Fibroblast of lung (primary cell): ENCODE measurements around the gene CHST9.

ENCODE experiments used
- EZH2 ChIP-seq: IDR thresholded peaks from 2 replicates; pipeline ENCODE4 v1.5.1; 2012; ENCODE audit warnings: low read length, control low read depth, mild to moderate bottlenecking; ENCODE audit errors: missing control alignments
- TF ChIP-seq, protein P1 (sequence below), 2 donors: IDR thresholded peaks in 1 of 2; conservative IDR thresholded peaks in 1 of 2; 1 replicate in 1 of 2; 2 replicates in 1 of 2; pipeline ENCODE4 v1.5.1; 2011 to 2012; ENCODE audit warnings: low read length in 2 of 2, control low read depth in 1 of 2, inconsistent platforms in 1 of 2, low read depth in 1 of 2, mild to moderate bottlenecking in 1 of 2

DNA sequence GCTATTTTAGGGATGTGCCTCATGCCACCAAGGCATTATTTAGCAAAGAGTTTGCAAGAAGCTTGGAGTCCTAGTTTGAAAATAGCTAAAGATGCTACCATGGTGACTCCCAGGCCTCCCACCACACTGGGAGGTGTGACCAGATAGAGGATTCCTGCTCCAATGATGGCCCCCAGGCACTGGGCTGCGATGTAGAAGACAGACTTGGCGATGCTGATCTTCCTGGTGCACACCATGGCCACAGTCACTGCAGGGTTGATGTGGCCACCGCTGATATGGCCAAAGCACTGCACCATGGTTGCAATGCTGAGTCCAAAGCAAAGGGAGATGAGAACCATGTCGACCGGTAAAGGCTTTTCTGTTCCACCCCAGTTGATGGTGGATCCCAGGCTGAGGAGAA is 323.0 kb downstream of the CHST9 start:
- TF ChIP-seq, protein P1, sequence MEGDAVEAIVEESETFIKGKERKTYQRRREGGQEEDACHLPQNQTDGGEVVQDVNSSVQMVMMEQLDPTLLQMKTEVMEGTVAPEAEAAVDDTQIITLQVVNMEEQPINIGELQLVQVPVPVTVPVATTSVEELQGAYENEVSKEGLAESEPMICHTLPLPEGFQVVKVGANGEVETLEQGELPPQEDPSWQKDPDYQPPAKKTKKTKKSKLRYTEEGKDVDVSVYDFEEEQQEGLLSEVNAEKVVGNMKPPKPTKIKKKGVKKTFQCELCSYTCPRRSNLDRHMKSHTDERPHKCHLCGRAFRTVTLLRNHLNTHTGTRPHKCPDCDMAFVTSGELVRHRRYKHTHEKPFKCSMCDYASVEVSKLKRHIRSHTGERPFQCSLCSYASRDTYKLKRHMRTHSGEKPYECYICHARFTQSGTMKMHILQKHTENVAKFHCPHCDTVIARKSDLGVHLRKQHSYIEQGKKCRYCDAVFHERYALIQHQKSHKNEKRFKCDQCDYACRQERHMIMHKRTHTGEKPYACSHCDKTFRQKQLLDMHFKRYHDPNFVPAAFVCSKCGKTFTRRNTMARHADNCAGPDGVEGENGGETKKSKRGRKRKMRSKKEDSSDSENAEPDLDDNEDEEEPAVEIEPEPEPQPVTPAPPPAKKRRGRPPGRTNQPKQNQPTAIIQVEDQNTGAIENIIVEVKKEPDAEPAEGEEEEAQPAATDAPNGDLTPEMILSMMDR (conservative IDR thresholded peaks at IDR 0.05 in 1 of 2, IDR thresholded peaks at IDR 0.05 in 1 of 2; ENCODE audit: low read depth in 1 of 2, low read length in 2 of 2), result no peak
- TF ChIP-seq EZH2, result no peak
